ENCODE results near the gene CDC40. TPM values are rescaled to one million over a fixed set of nuclear protein-coding genes. Genes with fewer than 3 reads are reported as not detected.

Gene CDC40
- total RNA-seq, 1 experiment from 2014 or later, result 22.7 TPM

- H3K4me1 Mint-ChIP-seq (ENCODE audit: low read depth, unreplicated experiment), result no peaks in the 10 kb centered on the region
Observed at GRCh38 chr6:110147870-110148269, 32.4 kb upstream of the CDC40 start.

GRCh38 chr6:110158479-110158878 is 21.7 kb upstream of the CDC40 start:
- TF ChIP-seq CTCF (IDR thresholded peaks at IDR 0.05; ENCODE audit: unreplicated experiment), result no peak
- H3K4me1 Mint-ChIP-seq (ENCODE audit: low read depth, unreplicated experiment), result no peaks in the 10 kb centered on the region
- no peak overlapping the region for H3K4me3 Mint-ChIP-seq (ENCODE audit: low read depth, unreplicated experiment)
- no peaks in the 10 kb centered on the region for H3K9me3 Mint-ChIP-seq (ENCODE audit: low read depth, unreplicated experiment)
- intact Hi-C loops (cut with micrococcal nuclease; ENCODE audit: unreplicated experiment), result no loop called here
- H3K27ac Mint-ChIP-seq (ENCODE audit: unreplicated experiment), result no peak overlapping the region
- CTCF ChIA-PET, result no interaction called here
- no peaks in the 10 kb centered on the region for H3K27me3 Mint-ChIP-seq (ENCODE audit: unreplicated experiment)
- H3K36me3 Mint-ChIP-seq (ENCODE audit: insufficient read depth, unreplicated experiment), result no peaks in the 10 kb centered on the region
- BruUV-seq (replicated peaks), result no TSS peak
- no peak for DNase-seq

More at GRCh38 chr6:110147870-110148269, 32.4 kb upstream of the CDC40 start:
- H3K27ac Mint-ChIP-seq (ENCODE audit: unreplicated experiment), result no peak overlapping the region
- BruUV-seq (replicated peaks), result no TSS peak
- intact Hi-C loops (cut with micrococcal nuclease; ENCODE audit: unreplicated experiment), result no loop called here
- H3K4me3 Mint-ChIP-seq (ENCODE audit: low read depth, unreplicated experiment), result no peak overlapping the region
- H3K9me3 Mint-ChIP-seq (ENCODE audit: low read depth, unreplicated experiment), result no peaks in the 10 kb centered on the region
- CTCF ChIA-PET, result no interaction called here
- DNase-seq, result no peak
- H3K36me3 Mint-ChIP-seq (ENCODE audit: insufficient read depth, unreplicated experiment), result no peaks in the 10 kb centered on the region
- no peak for TF ChIP-seq CTCF (IDR thresholded peaks at IDR 0.05; ENCODE audit: unreplicated experiment)
- H3K27me3 Mint-ChIP-seq (ENCODE audit: unreplicated experiment), result no peaks in the 10 kb centered on the region

GRCh38 chr6:110170081-110170480 is 10.1 kb upstream of the CDC40 start:
- DNase-seq, result no peak
- no peaks in the 10 kb centered on the region for H3K27me3 Mint-ChIP-seq (ENCODE audit: unreplicated experiment)
- H3K4me1 Mint-ChIP-seq (ENCODE audit: low read depth, unreplicated experiment), result no peaks in the 10 kb centered on the region

GRCh38 chr6:110173506-110174132 is 6.6 kb upstream of the CDC40 start:
- DNase-seq, result no peak
- no peaks in the 10 kb centered on the region for H3K27me3 Mint-ChIP-seq (ENCODE audit: unreplicated experiment)
- no peaks in the 10 kb centered on the region for H3K36me3 Mint-ChIP-seq (ENCODE audit: insufficient read depth, unreplicated experiment)
- intact Hi-C loops (cut with micrococcal nuclease; ENCODE audit: unreplicated experiment), result no loop called here
- TF ChIP-seq CTCF (IDR thresholded peaks at IDR 0.05; ENCODE audit: unreplicated experiment), result no peak
- no peak overlapping the region for H3K27ac Mint-ChIP-seq (ENCODE audit: unreplicated experiment)
- H3K9me3 Mint-ChIP-seq (ENCODE audit: low read depth, unreplicated experiment), result no peaks in the 10 kb centered on the region
- no TSS peak for BruUV-seq (replicated peaks)
- CTCF ChIA-PET, result no interaction called here
- no peaks in the 10 kb centered on the region for H3K4me1 Mint-ChIP-seq (ENCODE audit: low read depth, unreplicated experiment)
- no peak overlapping the region for H3K4me3 Mint-ChIP-seq (ENCODE audit: low read depth, unreplicated experiment)

More at GRCh38 chr6:110170081-110170480, 10.1 kb upstream of the CDC40 start:
- Mint-ChIP-seq H3K4me3 (ENCODE audit: low read depth, unreplicated experiment) (no peak overlapping the region), H3K9me3 (ENCODE audit: low read depth, unreplicated experiment) (no peaks in the 10 kb centered on the region), H3K27ac (ENCODE audit: unreplicated experiment) (no peak overlapping the region), H3K36me3 (ENCODE audit: insufficient read depth, unreplicated experiment) (no peaks in the 10 kb centered on the region)
- TF ChIP-seq CTCF (IDR thresholded peaks at IDR 0.05; ENCODE audit: unreplicated experiment), result no peak
- intact Hi-C loops (cut with micrococcal nuclease; ENCODE audit: unreplicated experiment), result no loop called here
- CTCF ChIA-PET, result interaction anchor here (1.1 kb wide), 1 partner anchor 73 kb away, joined by 3 read pairs; no protein-coding TSS in a partner anchor
- no TSS peak for BruUV-seq (replicated peaks)
